NCI-H1930 (cell line): Measurements from ENCODE around the gene NRP2.

Experiments used
- DNase-seq, 2 experiments: peaks; one replicate each; lab custom pipeline; 2025; lab: John Stamatoyannopoulos, UW

NRP2 gene

GRCh38 chr2:205682239-205682970 lies at the start of gene NRP2:
Gene NRP2 (plus strand): TSS chr2:205682501. CDS start chr2:205683291, 790 bp downstream.
- DNase-seq, result peak; percentile 48 to 62

GRCh38 chr2:205633994-205634393 lies 48.3 kb upstream of the NRP2 start:
- DNase-seq, result no peak

GRCh38 chr2:205636549-205637319 lies 45.6 kb upstream of the NRP2 start:
- no peak for DNase-seq

GRCh38 chr2:205637320-205637602 lies 45.0 kb upstream of the NRP2 start:
- DNase-seq, result no peak

GRCh38 chr2:205637779-205638503 lies 44.4 kb upstream of the NRP2 start:
- no peak for DNase-seq

GRCh38 chr2:205640716-205641115 lies 41.6 kb upstream of the NRP2 start:
- no peak for DNase-seq

- DNase-seq, result no peak
These were observed 39.5 kb upstream of the NRP2 start for GRCh38 chr2:205642599-205643356.

GRCh38 chr2:205643391-205643885 lies 38.9 kb upstream of the NRP2 start:
- DNase-seq, result no peak

- DNase-seq, result no peak
These were observed 38.3 kb upstream of the NRP2 start for GRCh38 chr2:205644018-205644417.

- no peak for DNase-seq
These were observed 35.6 kb upstream of the NRP2 start for GRCh38 chr2:205646680-205647079.

- no peak for DNase-seq
These were observed 31.9 kb upstream of the NRP2 start for GRCh38 chr2:205650450-205650849.

GRCh38 chr2:205650931-205651330 lies 31.4 kb upstream of the NRP2 start:
- DNase-seq, result no peak

- no peak for DNase-seq
These were observed 30.6 kb upstream of the NRP2 start for GRCh38 chr2:205651719-205652118.

- DNase-seq, result no peak
These were observed 27.3 kb upstream of the NRP2 start for GRCh38 chr2:205654878-205655605.

- DNase-seq, result no peak
These were observed 26.4 kb upstream of the NRP2 start for GRCh38 chr2:205655779-205656456.

- DNase-seq, result no peak
These were observed 25.8 kb upstream of the NRP2 start for GRCh38 chr2:205656461-205656860.

GRCh38 chr2:205656941-205657340 lies 25.4 kb upstream of the NRP2 start:
- no peak for DNase-seq

GRCh38 chr2:205657579-205657978 lies 24.7 kb upstream of the NRP2 start:
- no peak for DNase-seq

GRCh38 chr2:205658068-205658467 lies 24.2 kb upstream of the NRP2 start:
- no peak for DNase-seq

GRCh38 chr2:205658572-205658971 lies 23.7 kb upstream of the NRP2 start:
- no peak for DNase-seq

- DNase-seq, result no peak
These were observed 22.4 kb upstream of the NRP2 start for GRCh38 chr2:205659922-205660321.
